Globus pallidus (tissue), 1 donor: ENCODE results near the gene SPTAN1.

Source experiments
- DNase-seq: peaks from one replicate; pipeline ENCODE4 v3.0.0-alpha.2; 2015; ENCODE audit warnings: low spot score

Gene SPTAN1

DNA sequence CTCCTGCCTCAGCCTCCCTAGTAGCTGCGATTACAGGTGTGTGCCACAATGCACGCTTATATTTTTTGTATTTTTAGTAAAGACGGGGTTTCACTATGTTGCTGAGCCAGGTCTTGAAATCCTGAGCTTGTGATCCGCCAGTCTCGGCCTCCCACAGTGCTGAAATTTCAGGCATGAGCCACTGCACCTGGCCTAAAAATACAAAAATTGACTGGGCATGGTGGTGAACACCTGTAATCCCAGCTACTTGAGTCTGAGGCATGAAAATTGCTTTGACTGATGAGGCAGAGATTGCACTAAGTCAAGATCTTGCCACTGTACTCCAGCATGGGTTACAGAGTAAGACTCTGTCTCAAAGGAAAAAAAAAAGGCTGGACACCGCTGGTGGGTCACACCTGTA is 117.4 kb downstream of the SPTAN1 start:
- DNase-seq, result no peak

DNA sequence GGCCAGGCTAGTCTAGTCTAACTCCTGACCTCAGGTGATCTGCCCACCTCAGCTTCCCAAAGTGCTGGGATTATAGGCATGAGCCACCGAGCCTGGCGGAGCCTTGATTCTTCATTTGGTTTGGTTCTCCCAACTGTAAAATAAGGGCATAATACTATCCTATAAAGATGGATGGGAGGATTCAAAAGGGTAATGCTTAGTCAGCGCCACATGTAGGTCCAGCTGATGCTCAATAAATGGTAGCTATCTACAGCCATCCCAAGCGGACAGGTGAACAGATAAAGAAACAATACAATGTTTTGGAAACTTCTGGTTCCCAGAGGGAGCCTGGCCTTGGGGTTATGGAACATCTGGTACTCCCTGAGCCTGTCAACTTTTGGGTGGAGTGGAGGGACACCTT is 123.0 kb downstream of the SPTAN1 start:
- DNase-seq, result no peak

- DNase-seq, result no peak
Observed at GRCh38 chr9:128677794-128678193, 125.4 kb downstream of the SPTAN1 start.
